ENCODE results near the gene SMIM12.

The SMIM12 gene

GRCh38 chr1:34852677-34853217, 6.8 kb downstream of the SMIM12 start:
- H3K27ac ChIP-seq: no peak overlapping the region
- TF ChIP-seq CTCF (conservative IDR thresholded peaks at IDR 0.05) (peak; percentile 100), ZFX (IDR thresholded peaks at IDR 0.05) (no peak)

GRCh38 chr1:34851431-34852105, 8.0 kb downstream of the SMIM12 start:
- peak overlapping the region; percentile 60 for H3K27ac ChIP-seq
- TF ChIP-seq ZFX (IDR thresholded peaks at IDR 0.05): no peak
- no peak for TF ChIP-seq CTCF (conservative IDR thresholded peaks at IDR 0.05)

- H3K27ac ChIP-seq: peak overlapping the region; percentile 60
- TF ChIP-seq CTCF (conservative IDR thresholded peaks at IDR 0.05): no peak
- no peak for TF ChIP-seq ZFX (IDR thresholded peaks at IDR 0.05)
Observed at GRCh38 chr1:34850382-34850781, 9.2 kb downstream of the SMIM12 start.

GRCh38 chr1:34847094-34847493, 12.5 kb downstream of the SMIM12 start:
- no peak for TF ChIP-seq CTCF (conservative IDR thresholded peaks at IDR 0.05)
- no peak for TF ChIP-seq ZFX (IDR thresholded peaks at IDR 0.05)

GRCh38 chr1:34846265-34846664, 13.3 kb downstream of the SMIM12 start:
- no peak overlapping the region for H3K27ac ChIP-seq
- TF ChIP-seq CTCF (conservative IDR thresholded peaks at IDR 0.05) (no peak), ZFX (IDR thresholded peaks at IDR 0.05) (no peak)

More at GRCh38 chr1:34847094-34847493, 12.5 kb downstream of the SMIM12 start:
- H3K27ac ChIP-seq: no peak overlapping the region

GRCh38 chr1:34845131-34845901, 14.2 kb downstream of the SMIM12 start:
- TF ChIP-seq ZFX (IDR thresholded peaks at IDR 0.05) (no peak), CTCF (conservative IDR thresholded peaks at IDR 0.05) (no peak)
- no peak overlapping the region for H3K27ac ChIP-seq

- TF ChIP-seq ZFX (IDR thresholded peaks at IDR 0.05) (no peak), CTCF (conservative IDR thresholded peaks at IDR 0.05) (no peak)
Observed at GRCh38 chr1:34844252-34844634, 15.3 kb downstream of the SMIM12 start.

More at GRCh38 chr1:34844252-34844634, 15.3 kb downstream of the SMIM12 start:
- no peak overlapping the region for H3K27ac ChIP-seq

Data from C4-2B (cell line).